GM21825 (cell line): ENCODE data around the gene TTC7B.

ENCODE experiments used
- ATAC-seq: cut with Tn5 transposase; IDR thresholded peaks from one replicate; pipeline ENCODE4 v1.9.1; 2021; ENCODE audit warnings: mild to moderate bottlenecking, moderate library complexity; ENCODE audit not compliant: unreplicated experiment

The TTC7B gene

DNA sequence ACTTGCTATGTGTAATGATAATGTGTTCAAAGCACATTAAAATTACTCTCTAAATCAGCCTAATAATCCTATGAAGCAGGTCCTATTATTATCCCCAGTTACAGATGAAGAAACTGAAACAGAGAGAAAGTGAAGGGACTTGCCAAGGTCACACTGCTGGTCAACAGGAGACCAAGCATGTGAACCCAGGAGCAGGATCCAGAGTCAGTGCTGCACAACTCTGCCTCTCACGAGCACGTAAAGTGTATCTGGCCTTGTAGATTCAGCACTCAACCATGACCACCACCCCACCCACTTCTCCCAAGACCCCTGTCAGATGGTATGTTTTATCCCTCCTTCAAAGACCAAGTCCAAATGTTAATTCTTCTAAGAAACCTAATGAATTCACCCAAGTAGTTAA lies 100.7 kb downstream of the TTC7B start:
- no peak for ATAC-seq

GRCh38 chr14:90714811-90715210 lies 101.4 kb downstream of the TTC7B start:
- ATAC-seq, result no peak

GRCh38 chr14:90704738-90705392 lies 111.4 kb downstream of the TTC7B start:
- no peak for ATAC-seq

DNA sequence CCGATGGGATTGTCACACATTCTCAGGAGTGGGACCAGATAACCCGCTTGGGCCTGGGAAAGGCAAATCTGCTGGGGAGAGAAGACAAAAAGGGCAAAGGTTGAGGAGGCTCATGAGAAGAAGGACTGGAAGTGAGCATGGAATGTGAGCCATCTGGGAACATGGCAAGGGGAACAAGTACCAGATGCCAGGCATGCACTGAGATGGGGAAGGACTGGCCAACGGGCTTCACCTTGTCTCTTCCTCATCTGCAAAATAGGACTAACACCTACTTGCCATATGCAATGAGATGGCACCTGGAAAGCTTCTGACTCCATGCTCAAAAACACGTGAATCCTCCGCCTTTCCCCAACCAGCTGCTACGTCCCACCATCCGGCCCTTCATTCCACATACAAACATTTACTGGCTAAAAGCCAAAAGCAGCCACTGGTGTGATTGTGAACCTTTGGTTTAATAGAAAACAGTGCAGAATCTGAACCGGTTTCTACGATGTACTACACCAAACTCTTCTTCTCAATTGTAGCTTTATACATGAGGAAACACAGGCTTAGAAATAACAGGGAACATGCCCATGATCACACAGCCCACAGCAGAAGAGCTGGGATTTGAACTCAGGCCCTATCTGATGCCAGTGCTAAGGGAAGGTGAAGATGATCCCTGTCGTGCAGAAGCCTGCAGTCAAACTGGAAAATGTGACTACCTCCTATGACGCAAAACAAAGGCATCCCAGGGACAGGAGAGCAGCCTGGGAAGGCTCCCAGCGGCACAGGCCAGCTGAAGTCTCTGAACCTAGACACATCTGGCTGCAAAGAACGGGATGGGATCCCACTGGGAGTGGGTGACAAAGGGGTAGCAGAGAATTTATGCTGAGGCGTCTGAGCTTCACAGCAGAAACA lies 112.1 kb downstream of the TTC7B start:
- ATAC-seq, result no peak

- ATAC-seq, result no peak
Measured at GRCh38 chr14:90700933-90701776, 115.1 kb downstream of the TTC7B start.

GRCh38 chr14:90699016-90699415 lies 117.2 kb downstream of the TTC7B start:
- ATAC-seq, result no peak

DNA sequence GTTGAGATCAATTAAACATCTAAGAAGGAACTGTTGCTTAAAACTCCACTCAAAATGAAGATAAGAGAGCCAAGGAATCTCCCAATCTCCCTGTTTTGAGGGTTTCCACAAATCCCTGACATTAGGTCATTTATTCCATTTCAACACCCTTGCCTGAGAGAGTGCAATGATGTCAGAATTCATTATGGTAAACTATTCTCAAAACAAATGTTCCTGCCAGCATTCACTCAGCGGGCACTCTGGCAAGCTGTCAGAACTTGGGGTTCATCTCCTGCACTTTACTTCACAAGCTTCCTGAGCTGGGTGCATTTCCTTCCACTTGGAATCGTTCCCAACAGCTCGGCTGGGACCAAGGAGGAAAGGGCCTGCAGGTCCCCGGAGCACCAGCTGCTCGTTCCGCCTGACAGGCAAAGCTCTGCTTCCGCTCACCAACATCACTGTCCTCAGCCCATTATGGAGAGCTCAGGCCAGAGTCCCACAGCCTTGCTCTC lies 117.8 kb downstream of the TTC7B start:
- no peak for ATAC-seq

DNA sequence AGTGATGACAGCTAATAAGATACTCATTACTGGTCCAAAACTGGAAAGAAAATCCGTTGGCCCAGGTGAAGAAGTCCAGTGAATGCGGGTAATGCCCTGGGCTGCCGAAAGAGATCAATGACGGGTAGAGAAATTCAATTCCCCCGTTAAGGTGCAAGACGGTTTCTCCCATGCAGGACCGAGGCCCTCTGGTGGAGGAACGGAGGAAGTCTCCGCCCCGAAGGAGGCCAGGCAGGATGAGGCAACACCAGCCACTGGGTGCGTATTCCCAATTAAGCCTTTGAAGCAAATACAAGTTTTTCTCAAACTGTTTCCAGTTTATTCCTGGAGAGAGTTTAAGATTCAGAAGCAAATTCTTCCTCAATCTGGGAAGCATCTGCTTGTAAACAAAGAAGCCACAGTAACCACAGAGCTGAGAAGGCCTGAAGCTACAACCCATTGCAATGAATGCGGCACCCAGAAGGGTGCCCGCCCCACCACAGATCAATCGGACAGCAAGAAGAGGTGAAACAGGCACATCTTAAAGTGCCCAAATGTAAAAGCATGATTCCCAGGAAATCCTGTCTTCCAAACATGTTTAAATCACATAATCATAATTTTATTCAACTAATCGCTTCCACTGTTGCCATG lies 118.5 kb downstream of the TTC7B start:
- ATAC-seq, result peak; percentile 78

GRCh38 chr14:90697132-90697531 lies 119.1 kb downstream of the TTC7B start:
- no peak for ATAC-seq

DNA sequence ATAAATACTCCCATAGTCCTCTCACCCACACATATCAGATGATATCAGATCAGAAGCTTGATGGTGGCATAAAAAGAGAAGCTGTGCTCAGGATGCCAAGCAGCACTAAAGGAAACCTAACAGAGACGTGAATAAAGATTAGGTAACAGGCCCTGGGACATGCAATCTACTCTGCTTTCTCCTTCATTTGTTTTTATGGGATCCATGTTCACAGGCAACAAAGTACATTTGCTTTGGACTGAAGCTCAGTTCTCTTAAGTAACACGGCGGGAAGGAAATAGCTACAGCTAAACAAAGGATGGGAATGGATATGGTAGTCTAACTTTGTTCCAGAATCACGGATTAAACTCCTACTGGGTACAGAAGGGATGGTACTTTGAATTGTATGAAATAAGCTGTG lies 119.5 kb downstream of the TTC7B start:
- no peak for ATAC-seq

DNA sequence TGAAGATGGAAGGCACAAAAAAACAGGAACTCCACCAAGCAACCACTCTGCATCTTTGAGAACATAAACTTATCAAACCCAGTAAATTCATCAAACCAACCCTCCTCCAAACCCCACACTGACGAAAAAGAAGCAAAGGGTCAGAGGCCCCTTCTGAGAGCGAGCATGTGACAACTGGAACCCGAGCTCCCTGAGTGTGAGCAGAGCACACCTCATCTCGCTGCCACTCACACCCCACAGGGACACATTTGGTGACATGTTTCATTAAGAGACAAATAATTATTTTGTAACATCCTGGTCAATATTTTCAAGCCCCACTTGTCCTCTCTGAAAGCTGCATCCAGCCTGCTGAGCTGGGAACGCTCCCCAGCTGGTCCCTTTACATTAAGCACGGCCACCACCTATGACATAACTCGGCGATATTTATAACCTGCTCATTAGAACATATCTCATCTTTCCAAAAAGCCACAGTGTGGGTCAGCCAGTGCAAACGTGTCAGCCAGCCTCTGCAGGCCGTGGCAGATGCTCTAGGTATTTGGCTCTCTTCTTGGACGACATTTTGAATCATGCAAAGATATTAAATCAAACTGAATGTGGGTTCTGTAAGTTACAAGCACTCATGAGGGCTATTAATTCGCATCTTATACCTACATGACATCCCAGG lies 120.1 kb downstream of the TTC7B start:
- ATAC-seq, result no peak

- no peak for ATAC-seq
Measured at GRCh38 chr14:90693413-90693812, 122.8 kb downstream of the TTC7B start.

- no peak for ATAC-seq
Measured at GRCh38 chr14:90692826-90693225, 123.4 kb downstream of the TTC7B start.

DNA sequence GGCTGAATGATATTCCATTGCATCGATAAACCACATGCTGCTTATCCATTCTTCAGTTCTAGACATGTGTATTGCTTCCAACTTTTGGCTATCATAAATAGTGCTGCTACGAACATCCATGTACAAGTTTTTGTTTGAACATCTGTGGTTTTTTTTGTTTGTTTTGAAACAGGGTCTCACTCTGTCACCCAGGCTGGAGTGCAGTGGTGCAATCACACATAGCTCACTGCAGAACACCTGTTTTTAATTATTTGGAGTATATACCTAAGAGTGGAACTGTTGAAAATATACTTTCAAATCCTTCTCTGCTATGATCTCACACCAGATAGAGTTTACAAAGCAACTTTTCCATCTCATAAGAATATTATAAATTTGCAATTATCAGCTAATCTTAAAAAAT lies 124.2 kb downstream of the TTC7B start:
- ATAC-seq, result no peak

DNA sequence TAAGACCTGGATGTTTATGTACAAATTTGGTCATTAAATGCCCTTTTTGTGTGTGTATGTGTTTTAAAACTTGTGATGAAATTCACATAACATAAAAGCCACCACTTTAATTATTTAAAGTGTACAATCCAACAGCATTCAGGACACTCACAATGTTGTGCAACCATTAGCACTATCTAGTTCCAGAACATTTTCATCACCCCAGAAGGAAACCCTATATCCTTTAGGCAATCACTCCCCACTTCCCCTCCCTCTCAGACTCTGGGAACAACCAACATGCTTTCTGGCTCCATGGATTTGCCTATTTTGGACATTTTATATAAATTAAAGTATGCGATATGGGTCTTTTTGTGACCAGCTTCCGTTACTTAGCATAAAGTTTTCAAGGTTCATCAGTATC lies 124.6 kb downstream of the TTC7B start:
- ATAC-seq, result no peak

DNA sequence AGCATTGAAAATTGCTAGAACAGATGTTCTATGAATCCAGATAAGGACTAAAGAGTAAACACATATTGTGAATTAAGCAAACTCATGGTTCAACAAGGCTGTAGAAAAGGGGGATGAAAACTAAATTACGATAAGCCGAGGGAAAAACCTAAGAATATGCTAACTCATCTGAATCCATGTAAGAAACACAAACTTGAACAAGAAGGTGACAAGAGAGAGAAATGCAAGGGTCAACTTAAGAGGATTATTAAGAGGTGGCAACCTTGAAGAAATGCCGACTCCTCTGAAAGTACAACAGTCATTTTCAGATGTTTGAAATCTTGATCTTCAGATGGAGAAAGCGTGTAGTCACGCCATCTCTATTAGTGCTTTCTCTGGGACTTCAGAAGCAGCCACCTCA lies 128.6 kb downstream of the TTC7B start:
- no peak for ATAC-seq

DNA sequence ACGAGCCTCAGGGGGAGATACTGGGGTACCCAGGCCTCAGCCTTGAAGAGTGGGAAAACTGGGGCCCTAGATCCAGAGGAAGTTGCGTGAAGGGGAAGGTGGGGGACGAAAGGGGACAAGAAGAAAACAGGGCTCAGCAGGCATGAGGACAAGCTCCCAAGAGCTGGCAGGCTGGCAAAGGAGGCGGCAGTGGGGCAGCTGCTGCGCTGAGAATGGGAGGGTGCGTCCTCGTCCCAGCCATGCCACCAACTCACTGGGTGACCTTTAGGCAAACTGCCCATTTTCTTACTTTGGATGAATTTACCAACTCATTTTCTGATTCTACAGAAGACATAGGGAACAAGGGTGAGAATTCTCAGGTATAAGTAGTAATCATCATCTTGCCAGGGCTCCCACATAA lies 133.6 kb downstream of the TTC7B start:
- no peak for ATAC-seq

DNA sequence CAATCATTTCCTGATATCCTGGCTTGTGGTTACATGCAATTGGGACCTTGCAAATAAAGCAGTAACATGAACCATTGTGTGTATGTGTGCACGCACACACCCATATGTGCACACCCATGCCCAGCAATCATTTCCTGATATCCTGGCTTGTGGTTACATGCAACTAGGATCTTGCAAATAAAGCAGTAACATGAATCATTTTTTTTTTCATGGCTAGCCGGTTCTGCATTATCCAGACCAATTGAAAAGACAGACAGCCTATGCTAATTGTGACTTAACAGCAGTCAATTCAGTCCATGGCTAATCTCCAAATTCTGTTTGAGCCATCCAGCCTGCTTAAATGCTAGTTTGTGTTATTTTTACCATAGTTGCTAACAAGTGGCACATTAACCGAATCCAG lies 134.3 kb downstream of the TTC7B start:
- ATAC-seq, result no peak

GRCh38 chr14:90678846-90679362 lies 137.3 kb downstream of the TTC7B start:
- no peak for ATAC-seq

- no peak for ATAC-seq
Measured at GRCh38 chr14:90678420-90678819, 137.8 kb downstream of the TTC7B start.
